GM19239 (cell line): ENCODE measurements around the gene CALCA.

Experiments
- DNase-seq: peaks from one replicate; pipeline ENCODE4 v3.0.0; 2011; ENCODE audit warnings: low spot score; ENCODE audit not compliant: insufficient read length
- FAIRE-seq: peaks from 2 replicates; lab custom pipeline; 2011; peaks lifted over from hg19 to GRCh38; lab: Jason Lieb, UNC

Gene CALCA

DNA sequence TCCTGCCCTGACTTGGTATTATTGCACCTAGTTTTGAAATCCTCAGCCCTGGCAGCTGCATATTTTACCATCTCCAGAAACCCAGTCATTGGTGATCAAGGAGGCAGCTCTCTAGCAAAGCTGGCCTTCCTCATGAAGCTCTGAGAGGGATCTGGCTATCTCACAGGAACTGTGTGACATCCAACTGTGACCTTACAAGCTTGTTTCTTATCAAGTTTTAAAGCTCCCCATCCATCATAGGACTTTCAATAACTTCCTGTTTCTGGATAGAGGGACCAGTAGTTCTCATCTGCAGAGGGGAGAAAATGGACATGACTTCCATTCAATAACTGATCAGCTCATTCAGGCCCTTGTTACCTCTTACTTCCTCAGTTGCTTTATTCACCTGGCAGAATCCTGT is 18.2 kb downstream of the CALCA start:
- FAIRE-seq (no peak), DNase-seq (no peak)

DNA sequence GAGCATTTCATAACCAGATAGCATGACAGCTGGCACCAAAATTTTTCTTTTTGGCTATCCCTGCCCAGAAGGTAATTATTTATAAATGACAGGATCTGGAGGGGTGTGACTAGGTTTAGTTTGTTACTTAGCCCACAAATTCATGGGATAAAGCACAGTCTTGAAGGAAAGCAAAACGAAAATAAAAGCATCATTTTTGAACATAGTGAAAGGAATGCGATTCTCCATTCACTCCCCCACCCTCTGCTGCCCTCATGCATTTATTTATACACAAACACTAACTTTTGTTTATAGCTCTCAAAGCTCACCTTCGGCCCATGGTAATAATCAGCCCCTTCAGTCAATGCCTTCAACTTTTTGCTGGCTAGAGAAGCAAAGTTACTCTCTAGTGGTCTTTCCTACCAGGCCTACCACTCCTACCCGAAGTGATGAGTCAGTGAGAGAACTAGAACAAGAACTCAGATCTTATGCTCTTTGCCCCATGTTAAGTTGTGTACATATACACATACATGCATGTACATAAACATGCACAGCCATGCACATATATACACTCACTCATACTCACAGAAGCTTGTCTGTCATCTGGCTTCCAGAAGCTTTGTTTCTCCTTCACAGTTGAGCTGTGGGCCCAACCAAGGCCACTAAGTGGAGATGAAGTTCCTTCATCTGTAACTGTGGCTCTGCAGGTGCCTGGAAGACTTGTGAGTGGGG is 22.6 kb downstream of the CALCA start:
- DNase-seq (no peak), FAIRE-seq (no peak)

DNA sequence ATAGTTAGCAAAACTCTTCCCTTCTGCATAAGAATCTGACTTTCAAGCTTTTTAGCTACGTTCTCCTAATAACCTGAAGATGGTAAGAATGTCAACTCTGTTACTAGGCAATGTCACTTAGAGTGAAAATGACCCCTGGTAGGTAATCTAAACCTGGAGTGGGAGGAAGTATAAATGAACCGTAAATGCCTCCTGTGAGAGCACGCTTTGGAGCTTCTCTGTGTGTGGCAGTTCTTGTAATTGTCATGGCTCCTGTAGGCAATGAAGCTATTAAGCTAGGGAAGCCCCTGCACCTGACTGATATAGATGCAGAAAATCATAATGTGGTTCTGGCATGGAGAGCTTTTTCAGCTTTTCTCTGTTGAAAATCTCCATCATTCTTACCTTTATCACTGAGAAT is 29.4 kb downstream of the CALCA start:
- no peak for DNase-seq
- no peak for FAIRE-seq

GRCh38 chr11:14938936-14939335 is 33.2 kb downstream of the CALCA start:
- DNase-seq (no peak), FAIRE-seq (no peak)

- DNase-seq (no peak), FAIRE-seq (no peak)
These were observed 37.4 kb downstream of the CALCA start for GRCh38 chr11:14934641-14935351.

GRCh38 chr11:14932447-14932846 is 39.7 kb downstream of the CALCA start:
- FAIRE-seq (no peak), DNase-seq (no peak)

GRCh38 chr11:14930369-14930768 is 41.8 kb downstream of the CALCA start:
- DNase-seq (no peak), FAIRE-seq (no peak)

GRCh38 chr11:14927146-14927545 is 45.0 kb downstream of the CALCA start:
- DNase-seq (no peak), FAIRE-seq (no peak)

DNA sequence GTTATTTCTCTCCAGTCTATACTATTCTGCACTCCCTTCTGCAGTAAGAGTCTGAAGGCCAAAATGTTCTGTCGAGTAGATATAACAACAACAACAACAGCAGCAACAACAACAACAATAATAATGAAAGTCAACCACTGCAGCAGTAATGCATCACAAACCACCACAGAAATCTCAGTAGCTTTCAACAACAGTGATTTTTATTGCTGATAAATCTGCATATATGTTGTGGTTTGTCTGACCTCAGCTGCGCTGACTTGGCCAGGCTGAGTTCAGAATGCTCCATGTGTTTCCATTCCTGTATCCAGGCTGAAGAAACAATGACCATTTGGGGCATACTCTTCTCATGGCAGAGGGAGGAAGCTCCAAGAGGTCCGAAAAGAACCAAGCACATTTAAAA is 47.8 kb downstream of the CALCA start:
- no peak for DNase-seq
- FAIRE-seq: no peak
